A549 (cell line): ENCODE data around the gene SARS1. TPM values are rescaled to one million over a fixed set of nuclear protein-coding genes. Genes with fewer than 3 reads are reported as not detected.

Experiments
- ATAC-seq, 2 experiments: fragments of 200-7000 bp in 1 of 2; fragments of >200 bp in 1 of 2; cut with Nextera tagmentation in 1 of 2; cut with Tn5 transposase in 1 of 2; 3 replicates each; pipeline versions ENCODE4 v1.8.0 to v1.9.1; 2018 to 2020; ENCODE audit warnings: mild to moderate bottlenecking in 1 of 2, moderate library complexity in 1 of 2
- CTCF ChIA-PET: fragments of 300-600 bp; sonication (Branson Sonifier 250); formaldehyde crosslinking; extraction: SDS; loops from one replicate; lab custom pipeline; 2021; ENCODE audit warnings: antibody characterized with exemption, inconsistent platforms; lab: Yijun Ruan, JAX
- POLR2A ChIA-PET: fragments of 350-600 bp; formaldehyde crosslinking; extraction: SDS; loops from one replicate; lab custom pipeline; 2021; ENCODE audit warnings: antibody characterized with exemption, inconsistent platforms; lab: Yijun Ruan, JAX
- DNase-seq, 2 experiments: peaks; one replicate each; pipeline versions ENCODE4 v3.0.0 to v3.0.0-alpha.2; 2011 to 2016; ENCODE audit warnings: low read depth in 1 of 2, low spot score in 1 of 2
- FAIRE-seq: peaks from 2 replicates; lab custom pipeline; 2011; peaks lifted over from hg19 to GRCh38; lab: Jason Lieb, UNC
- H3K27ac ChIP-seq, 2 experiments: fragments of >200 bp; sonication (Bioruptor Twin); formaldehyde crosslinking; 3 replicates each; pipeline ENCODE4 v1.5.1; 2016 to 2017
- H3K4me1 ChIP-seq: fragments of >200 bp; sonication (Bioruptor Twin); formaldehyde crosslinking; 3 replicates; pipeline ENCODE4 v1.6.1; 2016
- H3K4me2 ChIP-seq: fragments of >200 bp; sonication (Bioruptor Twin); formaldehyde crosslinking; 3 replicates; pipeline ENCODE4 v1.6.1; 2016
- H3K4me3 ChIP-seq: fragments of >200 bp; sonication (Bioruptor Twin); formaldehyde crosslinking; 3 replicates; pipeline ENCODE4 v1.5.1; 2016
- H3K9me3 ChIP-seq: fragments of >200 bp; sonication (Bioruptor Twin); formaldehyde crosslinking; 3 replicates; pipeline ENCODE4 v1.6.1; 2016
- E2F6 ChIP-seq: IDR thresholded peaks from 2 replicates; pipeline ENCODE4 v1.6.1; 2012; ENCODE audit warnings: low read depth, borderline replicate concordance
- EHF ChIP-seq: fragments of 250-450 bp; sonication (Bioruptor Pico); IDR thresholded peaks from 2 replicates; pipeline ENCODE4 v1.5.0; 2020; ENCODE audit warnings: mild to moderate bottlenecking
- ELK1 ChIP-seq: fragments of 150-350 bp; IDR thresholded peaks from 2 replicates; pipeline ENCODE4 v1.6.1; 2014; ENCODE audit warnings: low read depth, mild to moderate bottlenecking, low read length
- ESRRA ChIP-seq: fragments of 150-350 bp; IDR thresholded peaks from 2 replicates; pipeline ENCODE4 v1.6.1; 2014; ENCODE audit warnings: mild to moderate bottlenecking, low read length, borderline replicate concordance
- FOSB ChIP-seq: fragments of 250-450 bp; sonication (Bioruptor Pico); IDR thresholded peaks from 2 replicates; pipeline ENCODE4 v1.5.0; 2020; ENCODE audit warnings: mild to moderate bottlenecking, moderate library complexity
- FOSL2 ChIP-seq, 2 experiments: fragments of 450-650 bp in 1 of 2; fragments of >200 bp in 1 of 2; sonication (Bioruptor Twin) in 1 of 2; formaldehyde crosslinking; IDR thresholded peaks; 2 replicates each; pipeline versions ENCODE4 v1.5.0 to v1.6.1; 2016 to 2020; ENCODE audit warnings: mild to moderate bottlenecking in 1 of 2, moderate library complexity in 1 of 2
- GATA3 ChIP-seq: IDR thresholded peaks from 2 replicates; pipeline ENCODE4 v1.6.1; 2012; ENCODE audit warnings: borderline replicate concordance
- JUN ChIP-seq, 2 experiments: fragments of >200 bp; sonication (Bioruptor Twin); formaldehyde crosslinking; IDR thresholded peaks; 2 replicates in 1 of 2; 3 replicates in 1 of 2; pipeline ENCODE4 v1.6.1; 2016 to 2017
- JUNB ChIP-seq: fragments of >200 bp; sonication (Bioruptor Twin); formaldehyde crosslinking; IDR thresholded peaks from 2 replicates; pipeline ENCODE4 v1.6.1; 2016
- KDM1A ChIP-seq: fragments of 200-600 bp; sonication (generic); IDR thresholded peaks from 2 replicates; pipeline ENCODE4 v1.6.1; 2016; ENCODE audit warnings: low read depth, mild to moderate bottlenecking
- MAFK ChIP-seq: fragments of 450-650 bp; IDR thresholded peaks from 2 replicates; pipeline ENCODE4 v1.6.1; 2014; ENCODE audit not compliant: partially characterized antibody
- MYC ChIP-seq: IDR thresholded peaks from 2 replicates; pipeline ENCODE4 v1.6.1; 2012; ENCODE audit warnings: mild to moderate bottlenecking, inconsistent platforms, low read length, improper control_type of control experiment, borderline replicate concordance
- NPAS2 ChIP-seq: fragments of 250-450 bp; sonication (Bioruptor Pico); IDR thresholded peaks from 2 replicates; pipeline ENCODE4 v1.8.0; 2022; ENCODE audit warnings: mild to moderate bottlenecking, moderate library complexity, borderline replicate concordance
- NR3C1 ChIP-seq: fragments of >200 bp; sonication (Bioruptor Twin); formaldehyde crosslinking; IDR thresholded peaks from 3 replicates; pipeline ENCODE4 v1.6.1; 2017
- PBX3 ChIP-seq: IDR thresholded peaks from 2 replicates; pipeline ENCODE4 v1.6.1; 2012
- POLR2A ChIP-seq: IDR thresholded peaks from 2 replicates; pipeline ENCODE4 v1.6.1; 2012; ENCODE audit warnings: mild to moderate bottlenecking, low read length
- ZSCAN20 ChIP-seq: fragments of 250-450 bp; sonication (Bioruptor Pico); IDR thresholded peaks from 2 replicates; pipeline ENCODE4 v1.8.0; 2022; ENCODE audit warnings: mild to moderate bottlenecking, moderate library complexity
- WGBS: methylation state at CpG from one replicate; pipeline ENCODE4 v1.1.6; 2017; ENCODE audit errors: missing lambda C conversion rate; 5-methylcytosine and 5-hydroxymethylcytosine counted together
- polyA plus RNA-seq, 4 experiments: library from polyadenylated mRNA; depleted of rRNA in 3 of 4; stranded (reverse); fragments of >200 nt; fragmentation: RNase III in 1 of 4; extraction: RNeasy Plus Mini Kit Qiagen cat#74134 plus additional on column Dnase treatment in 1 of 4; gene quantifications; 2 replicates in 3 of 4; 3 replicates in 1 of 4; pipeline ENCODE4 v1.2.3, GENCODE V29; 2011 to 2017
- TF ChIP-seq, protein P1 (sequence below): fragments of 250-450 bp; sonication (Bioruptor Pico); IDR thresholded peaks from 2 replicates; pipeline ENCODE4 v1.5.0; 2020; ENCODE audit warnings: low read depth, mild to moderate bottlenecking, moderate library complexity
- TF ChIP-seq, protein P2 (sequence below): fragments of 200-600 bp; sonication (generic); IDR thresholded peaks from 2 replicates; pipeline ENCODE4 v1.6.1; 2016; ENCODE audit warnings: antibody characterized with exemption, mild to moderate bottlenecking, moderate library complexity

The SARS1 gene
- polyA plus RNA-seq, 2 of the 4 experiments (the other 2 are of a cell fraction), result 103 to 152 TPM

DNA sequence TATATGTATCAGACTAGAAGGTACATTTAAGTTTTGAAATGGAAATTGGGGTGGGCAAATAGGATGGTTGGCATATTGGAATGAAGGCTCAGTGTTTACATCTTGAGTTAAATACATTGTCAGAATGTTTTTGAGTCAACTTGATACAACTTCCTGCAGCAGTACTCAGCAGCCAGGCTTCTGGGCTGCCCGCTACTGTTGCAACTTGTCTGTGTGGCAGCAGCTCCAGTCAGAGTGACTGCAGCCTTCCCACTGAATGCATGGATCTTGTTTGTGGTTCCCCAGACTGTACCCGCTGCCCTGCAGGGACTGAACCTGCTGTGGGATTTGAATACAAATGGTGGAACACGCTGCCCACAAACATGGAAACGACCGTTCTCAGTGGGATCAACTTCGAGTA, 24.9 kb upstream of the SARS1 start:
- ATAC-seq, result no peak
- no peak overlapping the region for H3K27ac ChIP-seq
- CTCF ChIA-PET, result interaction anchor here (0.6 kb wide), 1 partner anchor 159 kb away, joined by 3 read pairs; no protein-coding TSS in a partner anchor
- no peaks in the 10 kb centered on the region for H3K9me3 ChIP-seq
- POLR2A ChIA-PET, result no interaction called here
- no peak for FAIRE-seq
- no peak for TF ChIP-seq JUNB
- no peak for TF ChIP-seq GATA3
- TF ChIP-seq FOSL2 (IDR thresholded peaks at IDR 0.05), result no peak
- no peak for TF ChIP-seq FOSL2 (CRISPR knock-in tag; IDR thresholded peaks at IDR 0.05)
- TF ChIP-seq PBX3, result no peak
- no peak for TF ChIP-seq ELK1
- TF ChIP-seq KDM1A, result no peak
- no peak for TF ChIP-seq JUN (IDR thresholded peaks at IDR 0.05)
- TF ChIP-seq FOSB (CRISPR knock-in tag), result no peak
- no peak overlapping the region for H3K4me3 ChIP-seq
- H3K4me1 ChIP-seq, result peaks cover 17% of the 10 kb centered on the region
- no peak for DNase-seq
- 88% methylated on average over 6 of the region's 6 CpGs for WGBS
- H3K4me2 ChIP-seq, result no peak overlapping the region

DNA sequence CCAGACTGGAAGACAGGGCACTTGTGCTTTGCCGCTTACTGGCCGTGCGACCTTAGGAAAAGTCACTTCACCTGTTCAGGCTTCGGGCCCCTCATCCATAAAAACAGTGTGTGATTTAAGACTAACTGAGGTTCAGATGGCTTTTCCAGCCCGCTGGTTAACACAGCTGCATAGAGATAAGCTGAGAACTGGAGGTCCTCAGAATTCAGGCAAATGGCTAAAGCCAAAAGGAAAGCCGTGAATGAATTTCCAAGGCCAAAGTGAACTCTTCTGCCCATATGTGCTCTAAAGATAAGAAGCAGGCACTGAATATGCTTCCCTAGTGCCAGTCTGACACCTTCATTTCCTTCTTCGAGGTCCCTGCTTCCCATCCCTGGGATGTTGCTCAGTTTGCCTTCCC, 23.5 kb upstream of the SARS1 start:
- FAIRE-seq (no peak), DNase-seq (no peak), ATAC-seq (no peak)
- H3K4me3 ChIP-seq, result no peak overlapping the region
- TF ChIP-seq EHF (CRISPR knock-in tag) (no peak), POLR2A (no peak), ESRRA (no peak), NR3C1 (no peak)
- ChIA-PET CTCF (interaction anchor here (0.8 to 3.2 kb wide), 2 partner anchors 78 to 90 kb away, joined by 5 to 20 read pairs; a partner anchor contains a TSS), POLR2A (no interaction called here)
- H3K4me2 ChIP-seq, result no peak overlapping the region
- 74% methylated on average over 7 of the region's 7 CpGs for WGBS
- no peak overlapping the region for H3K27ac ChIP-seq
- H3K4me1 ChIP-seq, result peaks cover 20% of the 10 kb centered on the region
- H3K9me3 ChIP-seq, result no peaks in the 10 kb centered on the region

- TF ChIP-seq E2F6, result no peak
- no peak for TF ChIP-seq MAFK
- no peak for TF ChIP-seq NPAS2 (CRISPR knock-in tag)
- TF ChIP-seq MYC, result no peak
- TF ChIP-seq ZSCAN20 (CRISPR knock-in tag), result no peak
- TF ChIP-seq, protein P1, sequence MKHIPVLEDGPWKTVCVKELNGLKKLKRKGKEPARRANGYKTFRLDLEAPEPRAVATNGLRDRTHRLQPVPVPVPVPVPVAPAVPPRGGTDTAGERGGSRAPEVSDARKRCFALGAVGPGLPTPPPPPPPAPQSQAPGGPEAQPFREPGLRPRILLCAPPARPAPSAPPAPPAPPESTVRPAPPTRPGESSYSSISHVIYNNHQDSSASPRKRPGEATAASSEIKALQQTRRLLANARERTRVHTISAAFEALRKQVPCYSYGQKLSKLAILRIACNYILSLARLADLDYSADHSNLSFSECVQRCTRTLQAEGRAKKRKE (CRISPR knock-in tag), result no peak
- TF ChIP-seq, protein P2, sequence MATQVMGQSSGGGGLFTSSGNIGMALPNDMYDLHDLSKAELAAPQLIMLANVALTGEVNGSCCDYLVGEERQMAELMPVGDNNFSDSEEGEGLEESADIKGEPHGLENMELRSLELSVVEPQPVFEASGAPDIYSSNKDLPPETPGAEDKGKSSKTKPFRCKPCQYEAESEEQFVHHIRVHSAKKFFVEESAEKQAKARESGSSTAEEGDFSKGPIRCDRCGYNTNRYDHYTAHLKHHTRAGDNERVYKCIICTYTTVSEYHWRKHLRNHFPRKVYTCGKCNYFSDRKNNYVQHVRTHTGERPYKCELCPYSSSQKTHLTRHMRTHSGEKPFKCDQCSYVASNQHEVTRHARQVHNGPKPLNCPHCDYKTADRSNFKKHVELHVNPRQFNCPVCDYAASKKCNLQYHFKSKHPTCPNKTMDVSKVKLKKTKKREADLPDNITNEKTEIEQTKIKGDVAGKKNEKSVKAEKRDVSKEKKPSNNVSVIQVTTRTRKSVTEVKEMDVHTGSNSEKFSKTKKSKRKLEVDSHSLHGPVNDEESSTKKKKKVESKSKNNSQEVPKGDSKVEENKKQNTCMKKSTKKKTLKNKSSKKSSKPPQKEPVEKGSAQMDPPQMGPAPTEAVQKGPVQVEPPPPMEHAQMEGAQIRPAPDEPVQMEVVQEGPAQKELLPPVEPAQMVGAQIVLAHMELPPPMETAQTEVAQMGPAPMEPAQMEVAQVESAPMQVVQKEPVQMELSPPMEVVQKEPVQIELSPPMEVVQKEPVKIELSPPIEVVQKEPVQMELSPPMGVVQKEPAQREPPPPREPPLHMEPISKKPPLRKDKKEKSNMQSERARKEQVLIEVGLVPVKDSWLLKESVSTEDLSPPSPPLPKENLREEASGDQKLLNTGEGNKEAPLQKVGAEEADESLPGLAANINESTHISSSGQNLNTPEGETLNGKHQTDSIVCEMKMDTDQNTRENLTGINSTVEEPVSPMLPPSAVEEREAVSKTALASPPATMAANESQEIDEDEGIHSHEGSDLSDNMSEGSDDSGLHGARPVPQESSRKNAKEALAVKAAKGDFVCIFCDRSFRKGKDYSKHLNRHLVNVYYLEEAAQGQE, result no peak
- TF ChIP-seq NR3C1, result no peak
- TF ChIP-seq FOSL2 (IDR thresholded peaks at IDR 0.05), result no peak
- TF ChIP-seq FOSL2 (CRISPR knock-in tag; IDR thresholded peaks at IDR 0.05), result no peak
- TF ChIP-seq, all 56 proteins: peak for 0
- ATAC-seq (peak in 1 of 2 experiments; percentile 45; a peak in 1 of 6 replicates), DNase-seq (no peak), FAIRE-seq (no peak)
- Histone ChIP-seq H3K9me3 (no peaks in the 10 kb centered on the region), H3K27ac (no peak overlapping the region), H3K4me2 (no peak overlapping the region), H3K4me1 (peaks cover 10% of the 10 kb centered on the region), H3K4me3 (no peak overlapping the region)
- CTCF ChIA-PET, result interaction anchor here (1.3 to 3.2 kb wide), 3 partner anchors 10 to 91 kb away, joined by 3 to 20 read pairs (median 5); a partner anchor contains a TSS
- POLR2A ChIA-PET, result no interaction called here
- WGBS, result 56% methylated on average over 4 of the region's 8 CpGs
Measured at GRCh38 chr1:109191377-109191776, 22.3 kb upstream of the SARS1 start.
